ENCODE data around the gene RINL. TPM values are rescaled to one million over a fixed set of nuclear protein-coding genes. Genes with fewer than 3 reads are reported as not detected.

The RINL gene, protein sequence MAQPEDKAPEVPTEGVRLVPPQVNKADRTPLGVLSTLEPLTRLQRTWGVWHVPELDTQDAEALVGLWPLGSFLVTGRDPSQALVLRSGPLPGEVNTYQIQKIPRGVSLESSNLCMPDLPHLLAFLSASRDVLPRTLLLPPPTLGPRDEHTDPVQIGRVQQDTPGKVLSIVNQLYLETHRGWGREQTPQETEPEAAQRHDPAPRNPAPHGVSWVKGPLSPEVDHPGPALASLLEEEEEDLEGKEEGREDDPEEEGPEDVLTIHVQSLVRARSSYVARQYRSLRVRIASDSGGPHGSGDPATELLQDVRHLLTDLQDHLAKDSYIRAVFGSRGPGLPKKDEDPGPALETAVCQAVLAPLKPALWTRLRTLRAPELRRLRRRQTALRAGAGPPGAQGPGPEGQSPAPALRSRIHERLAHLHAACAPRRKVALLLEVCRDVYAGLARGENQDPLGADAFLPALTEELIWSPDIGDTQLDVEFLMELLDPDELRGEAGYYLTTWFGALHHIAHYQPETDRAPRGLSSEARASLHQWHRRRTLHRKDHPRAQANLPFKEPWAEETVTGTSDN
- total RNA-seq, result 1.3 TPM in 2 replicates

DNA sequence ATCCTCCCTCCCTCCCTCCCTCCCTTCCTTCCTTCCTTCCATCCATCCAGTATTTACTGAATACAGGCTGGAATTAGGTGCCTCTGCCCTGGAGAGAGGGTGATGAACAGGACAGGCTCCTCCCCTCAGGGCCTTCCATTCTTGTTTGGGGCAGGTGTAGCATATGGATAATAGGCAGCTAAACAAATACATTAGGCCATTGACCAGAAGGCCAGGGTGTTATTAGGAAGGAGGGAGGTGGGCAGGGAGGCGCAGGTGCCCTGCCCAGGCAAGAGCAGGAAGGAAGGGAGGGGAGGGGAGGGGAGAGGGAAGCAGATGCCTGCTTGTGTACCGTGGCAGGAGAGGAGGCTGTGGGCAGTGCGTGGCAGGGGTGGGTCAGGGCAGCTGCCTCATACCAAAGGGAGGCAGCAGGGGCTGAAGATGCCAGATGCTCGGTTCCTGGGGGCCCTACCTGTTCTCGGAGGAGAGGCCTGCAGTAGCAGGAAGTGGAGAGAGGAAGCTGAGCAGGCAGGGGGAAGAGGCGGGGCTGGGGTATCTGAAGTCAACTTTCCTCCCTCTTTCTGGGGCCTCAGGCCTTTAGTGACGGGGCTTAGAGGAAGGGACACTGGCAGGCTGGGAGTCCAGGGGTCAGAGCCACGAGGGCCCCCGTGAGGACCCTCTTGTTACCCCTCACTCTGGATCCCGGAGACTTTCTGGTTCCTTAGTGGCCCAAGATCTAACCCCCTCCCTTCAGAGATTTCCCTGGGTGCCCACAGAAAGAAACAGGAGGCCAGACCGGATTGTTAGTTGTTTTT lies at the start of gene RINL:
TSS of gene RINL (minus strand) at position 495 of the 794 bp plus-strand sequence. CDS start 1,533 bp downstream, outside the sequence.
- H3K4me3 ChIP-seq (ENCODE audit: low read depth, low read length), result no peak within 1 kb of the TSS
- DNase-seq (ENCODE audit: low read depth), result no peak
- TF ChIP-seq, protein P1, sequence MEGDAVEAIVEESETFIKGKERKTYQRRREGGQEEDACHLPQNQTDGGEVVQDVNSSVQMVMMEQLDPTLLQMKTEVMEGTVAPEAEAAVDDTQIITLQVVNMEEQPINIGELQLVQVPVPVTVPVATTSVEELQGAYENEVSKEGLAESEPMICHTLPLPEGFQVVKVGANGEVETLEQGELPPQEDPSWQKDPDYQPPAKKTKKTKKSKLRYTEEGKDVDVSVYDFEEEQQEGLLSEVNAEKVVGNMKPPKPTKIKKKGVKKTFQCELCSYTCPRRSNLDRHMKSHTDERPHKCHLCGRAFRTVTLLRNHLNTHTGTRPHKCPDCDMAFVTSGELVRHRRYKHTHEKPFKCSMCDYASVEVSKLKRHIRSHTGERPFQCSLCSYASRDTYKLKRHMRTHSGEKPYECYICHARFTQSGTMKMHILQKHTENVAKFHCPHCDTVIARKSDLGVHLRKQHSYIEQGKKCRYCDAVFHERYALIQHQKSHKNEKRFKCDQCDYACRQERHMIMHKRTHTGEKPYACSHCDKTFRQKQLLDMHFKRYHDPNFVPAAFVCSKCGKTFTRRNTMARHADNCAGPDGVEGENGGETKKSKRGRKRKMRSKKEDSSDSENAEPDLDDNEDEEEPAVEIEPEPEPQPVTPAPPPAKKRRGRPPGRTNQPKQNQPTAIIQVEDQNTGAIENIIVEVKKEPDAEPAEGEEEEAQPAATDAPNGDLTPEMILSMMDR (IDR thresholded peaks at IDR 0.05; ENCODE audit: insufficient read depth, low read depth, low read length), result no peak

DNA sequence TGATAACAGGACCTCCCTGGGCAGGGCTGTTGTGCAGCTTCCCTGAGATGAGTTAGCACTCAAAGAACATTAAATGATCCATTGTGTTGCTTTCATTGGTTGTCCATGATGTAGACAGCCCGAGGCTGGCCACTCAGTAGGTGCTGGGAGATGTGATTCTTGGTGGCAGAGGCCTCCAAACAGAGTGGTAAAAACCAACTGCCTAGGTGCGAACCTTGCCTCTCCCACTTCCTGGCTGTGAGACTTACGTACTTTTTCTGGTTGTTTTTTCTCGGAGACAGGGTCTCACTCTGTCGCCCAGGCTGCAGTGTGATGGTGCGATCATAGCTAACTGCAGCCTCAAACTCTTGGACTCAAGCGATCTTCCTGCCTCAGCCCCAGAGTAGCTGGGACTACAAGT lies 46.3 kb upstream of the RINL start:
- no peak overlapping the region for H3K4me3 ChIP-seq (ENCODE audit: low read depth, low read length)
- DNase-seq (ENCODE audit: low read depth), result no peak
- TF ChIP-seq, protein P1 (IDR thresholded peaks at IDR 0.05; ENCODE audit: insufficient read depth, low read depth, low read length), result no peak

DNA sequence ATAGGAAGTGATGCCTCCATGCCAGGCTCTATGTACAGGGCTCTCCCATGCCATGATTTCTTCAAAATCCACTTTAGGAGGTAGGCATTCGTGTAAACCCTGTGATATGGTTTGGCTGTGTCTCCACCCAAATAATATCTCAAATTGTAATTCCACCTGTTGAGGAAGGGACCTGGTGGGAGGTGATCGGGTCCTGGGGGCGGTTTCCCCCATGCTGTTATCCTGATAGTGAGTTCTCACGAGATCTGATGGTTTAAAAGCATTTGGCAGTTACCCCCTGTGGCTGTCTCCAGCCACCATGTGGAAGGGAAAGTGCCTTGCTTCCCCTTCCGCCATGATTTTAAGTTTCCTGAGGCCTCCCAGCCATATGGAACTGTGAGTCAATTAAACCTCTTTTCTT lies 44.4 kb upstream of the RINL start:
- TF ChIP-seq, protein P1 (IDR thresholded peaks at IDR 0.05; ENCODE audit: insufficient read depth, low read depth, low read length), result no peak
- no peak for DNase-seq (ENCODE audit: low read depth)
- no peak overlapping the region for H3K4me3 ChIP-seq (ENCODE audit: low read depth, low read length)

DNA sequence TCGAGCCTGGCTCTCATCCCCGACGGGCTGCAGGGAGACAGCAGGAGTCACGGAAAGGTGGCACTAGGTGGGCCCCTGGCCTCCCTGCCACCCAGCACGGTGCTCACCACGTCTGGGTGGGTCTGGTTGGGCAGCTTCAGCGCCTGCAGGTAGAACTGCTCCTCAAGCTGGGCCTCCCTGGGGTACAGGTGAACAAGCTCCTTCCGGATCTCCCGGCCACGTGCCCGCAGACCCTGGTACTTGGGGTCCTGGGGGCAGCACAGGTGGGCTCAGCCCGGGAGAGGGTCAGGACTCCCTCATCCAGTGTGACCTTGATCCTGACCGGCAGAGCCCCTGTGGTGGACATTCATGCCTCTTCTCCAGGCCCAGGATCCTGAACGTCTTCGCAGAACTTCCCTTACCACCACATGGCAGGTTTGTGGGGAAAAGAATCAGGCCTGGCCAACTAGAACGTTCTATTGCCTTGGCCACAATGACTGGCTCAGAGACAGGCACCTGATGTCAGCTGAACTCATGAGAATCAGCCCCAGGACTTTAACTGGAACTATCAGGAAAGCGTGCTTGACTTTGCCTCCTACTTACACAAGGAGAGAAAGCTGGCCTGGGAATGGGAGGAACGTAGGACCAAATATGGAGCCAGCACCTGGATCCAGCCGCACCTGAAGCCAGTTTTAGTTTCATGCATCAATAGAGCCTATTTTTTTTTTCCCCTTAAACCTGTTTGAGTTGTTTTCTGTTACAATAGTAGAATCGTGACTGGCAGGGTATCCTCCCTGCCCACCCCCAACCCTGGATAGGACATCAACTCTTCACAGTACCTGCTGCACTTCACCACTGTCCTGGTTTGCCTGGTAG lies 43.6 kb upstream of the RINL start:
- no peak for DNase-seq (ENCODE audit: low read depth)
- no peak overlapping the region for H3K4me3 ChIP-seq (ENCODE audit: low read depth, low read length)
- TF ChIP-seq, protein P1 (IDR thresholded peaks at IDR 0.05; ENCODE audit: insufficient read depth, low read depth, low read length), result no peak

DNA sequence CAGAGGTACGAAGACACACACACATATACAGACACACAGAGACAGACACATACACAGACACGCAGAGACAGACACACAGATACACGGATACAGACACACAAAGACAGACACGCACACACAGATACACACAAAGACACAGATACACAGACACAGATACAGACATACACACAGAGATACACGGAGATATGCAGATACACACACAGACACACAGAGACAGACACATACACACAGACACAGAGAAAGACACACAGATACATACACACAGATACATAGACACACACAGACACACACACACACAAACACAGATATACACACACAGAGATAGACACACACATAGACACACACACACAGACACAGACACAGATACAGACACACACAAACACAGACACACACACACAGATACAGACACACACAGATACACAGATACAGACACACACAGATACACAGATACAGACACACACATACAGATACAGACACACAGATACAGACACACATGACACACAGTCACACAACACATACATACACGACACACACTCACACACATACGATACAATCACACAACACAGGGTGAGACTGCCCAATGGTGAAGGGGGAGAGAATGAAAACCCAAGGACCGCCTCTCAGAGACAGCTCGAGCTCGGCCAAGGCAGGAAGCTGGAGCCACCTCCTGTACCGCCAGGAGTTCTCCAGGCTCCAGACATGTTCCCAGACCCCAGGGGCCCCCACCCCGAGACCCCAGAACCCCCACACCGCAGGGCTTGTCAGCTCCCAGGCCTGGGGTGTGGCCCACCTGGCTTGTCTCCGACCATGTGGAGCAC lies 42.7 kb upstream of the RINL start:
- TF ChIP-seq, protein P1 (IDR thresholded peaks at IDR 0.05; ENCODE audit: insufficient read depth, low read depth, low read length), result no peak
- no peak overlapping the region for H3K4me3 ChIP-seq (ENCODE audit: low read depth, low read length)
- DNase-seq (ENCODE audit: low read depth), result no peak

Data from fibroblast of villous mesenchyme (primary cell).